K562 (cell line): ENCODE measurements around the gene NME7. TPM values are rescaled to one million over a fixed set of nuclear protein-coding genes. Genes with fewer than 3 reads are reported as not detected.

Experiments
- ATAC-seq: fragments of 200-7000 bp; cut with Tn5 transposase; 3 replicates; pipeline ENCODE4 v1.9.1; 2020; ENCODE audit warnings: moderate library complexity
- BruUV-seq: library from RNA; stranded (reverse); fragments of 400-500 nt; replicated peaks from 2 replicates; lab custom pipeline; 2021; lab: Mats Ljungman, UMichigan
- CTCF ChIA-PET: fragments of 300-600 bp; formaldehyde crosslinking; extraction: SDS; loops from one replicate; lab custom pipeline; 2021; ENCODE audit warnings: low intra/inter-chr PET ratio; lab: Yijun Ruan, JAX
- POLR2A ChIA-PET: fragments of 300-600, 350-650 bp; sonication (Branson Sonifier 250); formaldehyde crosslinking; extraction: SDS; loops from one replicate; lab custom pipeline; 2021; ENCODE audit warnings: antibody characterized with exemption, inconsistent platforms; lab: Yijun Ruan, JAX
- DNase-seq, 4 experiments: peaks; one replicate each; pipeline versions ENCODE4 v3.0.0 to v3.0.0-alpha.2; 2011 to 2018; ENCODE audit warnings: low spot score in 3 of 4, mixed read lengths in 3 of 4; ENCODE audit errors: extremely low read depth in 1 of 4
- FAIRE-seq: peaks from 2 replicates; lab custom pipeline; 2011; peaks lifted over from hg19 to GRCh38; lab: Jason Lieb, UNC
- H2AFZ ChIP-seq: 2 replicates; pipeline ENCODE4 v1.6.0; 2011; ENCODE audit warnings: low read depth, low read length, control low read depth, inconsistent platforms
- H3K27ac ChIP-seq: fragments of 200-600 bp; 3 replicates; pipeline ENCODE4 v1.8.0; 2011; ENCODE audit warnings: low read depth, mild to moderate bottlenecking, control low read depth, inconsistent platforms, low read length, moderate library complexity, mixed read lengths; ENCODE audit errors: extremely low read depth
- H3K27me3 ChIP-seq, 2 experiments: fragments of 300-600 bp in 1 of 2; 2 replicates in 1 of 2; 3 replicates in 1 of 2; pipeline versions ENCODE4 v1.6.0 to v1.8.0; 2011; ENCODE audit warnings: inconsistent platforms in 2 of 2, low read length in 2 of 2, mild to moderate bottlenecking in 1 of 2, mixed read lengths in 1 of 2, moderate library complexity in 1 of 2; ENCODE audit not compliant: control insufficient read depth in 2 of 2, insufficient read depth in 2 of 2
- H3K36me3 ChIP-seq: fragments of 300-600 bp; 3 replicates; pipeline ENCODE4 v1.8.0; 2011; ENCODE audit warnings: mild to moderate bottlenecking, low read length, inconsistent platforms; ENCODE audit not compliant: control insufficient read depth, insufficient read depth
- H3K4me1 ChIP-seq, 2 experiments: fragments of 200-600 bp in 1 of 2; replicated peaks in 1 of 2; 2 replicates in 1 of 2; 3 replicates in 1 of 2; pipeline versions ENCODE4 v1.5.1 to v1.8.0; 2011; ENCODE audit warnings: inconsistent platforms in 2 of 2, low read length in 2 of 2, mild to moderate bottlenecking in 1 of 2, mixed read lengths in 1 of 2, moderate library complexity in 1 of 2; ENCODE audit not compliant: control insufficient read depth in 2 of 2, insufficient read depth in 2 of 2
- H3K4me2 ChIP-seq: 2 replicates; pipeline ENCODE4 v1.6.1; 2011; ENCODE audit warnings: low read length, control low read depth, inconsistent platforms, mixed read lengths; ENCODE audit not compliant: insufficient read depth
- H3K4me3 ChIP-seq: fragments of 200-600 bp; sonication (generic), shearing (Covaris generic); 2 replicates; pipeline ENCODE4 v1.5.1; 2016; ENCODE audit warnings: control low read depth, inconsistent platforms
- H3K79me2 ChIP-seq: fragments of 200-600 bp; 3 replicates; pipeline ENCODE4 v1.8.0; 2011; ENCODE audit warnings: low read length, inconsistent platforms; ENCODE audit not compliant: control insufficient read depth, insufficient read depth
- H3K9ac ChIP-seq, 2 experiments: 2 replicates each; pipeline versions ENCODE4 v1.6.0 to v1.6.1; 2011; ENCODE audit warnings: low read depth in 2 of 2, low read length in 2 of 2, control low read depth in 1 of 2, inconsistent platforms in 1 of 2, mild to moderate bottlenecking in 1 of 2, mixed read lengths in 1 of 2; ENCODE audit not compliant: insufficient read depth in 1 of 2
- H3K9me1 ChIP-seq: one replicate; pipeline ENCODE4 v1.6.0; 2011; ENCODE audit warnings: inconsistent platforms, mild to moderate bottlenecking, low read length, moderate library complexity; ENCODE audit not compliant: control insufficient read depth, insufficient read depth
- H3K9me3 ChIP-seq: replicated peaks from 2 replicates; pipeline ENCODE4 v1.5.1; 2011; ENCODE audit warnings: low read depth, low read length, inconsistent platforms; ENCODE audit not compliant: control insufficient read depth, insufficient read depth
- H4K20me1 ChIP-seq: replicated peaks from 2 replicates; pipeline ENCODE4 v1.6.1; 2011; ENCODE audit warnings: low read length, inconsistent platforms, mixed read lengths; ENCODE audit not compliant: control insufficient read depth, insufficient read depth
- CGGBP1 ChIP-seq: fragments of 250-450 bp; sonication (Bioruptor Pico); IDR thresholded peaks from 2 replicates; pipeline ENCODE4 v1.9.0; 2021; ENCODE audit warnings: mild to moderate bottlenecking
- FOXO4 ChIP-seq: fragments of 450-650 bp; formaldehyde crosslinking; IDR thresholded peaks from 2 replicates; pipeline ENCODE4 v1.4.0; 2020; ENCODE audit warnings: mild to moderate bottlenecking, moderate library complexity
- REST ChIP-seq, 2 experiments: fragments of 450-650 bp; formaldehyde crosslinking in 1 of 2; IDR thresholded peaks; 2 replicates each; pipeline versions ENCODE4 v1.4.0 to v1.6.1; 2014 to 2020; ENCODE audit warnings: mild to moderate bottlenecking in 2 of 2, borderline replicate concordance in 1 of 2, low read depth in 1 of 2
- SMARCC2 ChIP-seq: fragments of 450-650 bp; IDR thresholded peaks from 2 replicates; pipeline ENCODE4 v1.6.1; 2017; ENCODE audit warnings: antibody characterized with exemption, moderate library complexity, mild to moderate bottlenecking, low read depth
- ZNF23 ChIP-seq: fragments of 250-450 bp; sonication (Bioruptor Pico); IDR thresholded peaks from 2 replicates; pipeline ENCODE4 v1.4.0; 2020; ENCODE audit warnings: mild to moderate bottlenecking
- ZNF263 ChIP-seq: sonication (generic); formaldehyde crosslinking; IDR thresholded peaks from 2 replicates; pipeline ENCODE4 v1.8.0; 2022; ENCODE audit warnings: mild to moderate bottlenecking, missing genetic modification reagents, borderline replicate concordance
- ZNF445 ChIP-seq: fragments of 250-450 bp; sonication (Bioruptor Pico); IDR thresholded peaks from 2 replicates; pipeline ENCODE4 v1.4.0; 2020; ENCODE audit warnings: low read depth, mild to moderate bottlenecking, moderate library complexity
- ZNF695 ChIP-seq: fragments of 450-650 bp; formaldehyde crosslinking; IDR thresholded peaks from 2 replicates; pipeline ENCODE4 v1.4.0; 2020; ENCODE audit warnings: mild to moderate bottlenecking, moderate library complexity
- WGBS: fragments of 100-300 bp; shearing (Covaris generic); methylation state at CpG from one replicate; pipeline ENCODE4 v1.1.6; 2016; ENCODE audit warnings: low coverage, mixed read lengths; ENCODE audit not compliant: insufficient coverage; ENCODE audit errors: missing lambda C conversion rate; 5-methylcytosine and 5-hydroxymethylcytosine counted together
- in situ Hi-C: fragments of 300-500 bp; cut with MboI; formaldehyde crosslinking; loops from 4 replicates; pipeline ENCODE4 v1.15.0; 2018; ENCODE audit warnings: inconsistent platforms, mixed read lengths
- intact Hi-C: fragments of 100-400 bp; cut with micrococcal nuclease; formaldehyde crosslinking; loops from 2 replicates; pipeline ENCODE4 v1.14.2; 2022
- polyA plus RNA-seq, 8 experiments: library from polyadenylated mRNA; depleted of rRNA in 4 of 8; stranded (reverse) in 5 of 8; unstranded in 3 of 8; fragments of >200 nt; fragmentation: Nextera tagmentation in 2 of 8; fragmentation: Illumina TruSeq in 1 of 8; extraction: Ambion mirVana in 2 of 8; extraction: Trizol in 1 of 8; gene quantifications; 2 replicates each; pipeline versions ENCODE4 v1.2.1 to v1.2.3, GENCODE V29; 2011 to 2014; ENCODE audit warnings: inconsistent platforms in 1 of 8, missing spikeins in 1 of 8
- total RNA-seq, 7 experiments: library from RNA; depleted of rRNA in 6 of 7; stranded (reverse); fragments of >200 nt in 6 of 7; fragmentation: Illumina TruSeq in 2 of 7; extraction: Trizol in 2 of 7; gene quantifications; 2 replicates each; pipeline versions ENCODE4 v1.2.1 to v1.2.3, GENCODE V29; 2011 to 2021; ENCODE audit warnings: low replicate concordance in 1 of 7
- TF ChIP-seq, protein P1 (sequence below): sonication (generic); formaldehyde crosslinking; IDR thresholded peaks from 2 replicates; pipeline ENCODE4 v1.9.0; 2022; ENCODE audit warnings: mild to moderate bottlenecking, missing genetic modification reagents

The NME7 gene
- total and polyA plus RNA-seq, 9 of the 15 experiments (the other 6 are each of a cell fraction or from before 2014, with no cell fraction given), result 7.9 to 43.2 (median 23.9) TPM

DNA sequence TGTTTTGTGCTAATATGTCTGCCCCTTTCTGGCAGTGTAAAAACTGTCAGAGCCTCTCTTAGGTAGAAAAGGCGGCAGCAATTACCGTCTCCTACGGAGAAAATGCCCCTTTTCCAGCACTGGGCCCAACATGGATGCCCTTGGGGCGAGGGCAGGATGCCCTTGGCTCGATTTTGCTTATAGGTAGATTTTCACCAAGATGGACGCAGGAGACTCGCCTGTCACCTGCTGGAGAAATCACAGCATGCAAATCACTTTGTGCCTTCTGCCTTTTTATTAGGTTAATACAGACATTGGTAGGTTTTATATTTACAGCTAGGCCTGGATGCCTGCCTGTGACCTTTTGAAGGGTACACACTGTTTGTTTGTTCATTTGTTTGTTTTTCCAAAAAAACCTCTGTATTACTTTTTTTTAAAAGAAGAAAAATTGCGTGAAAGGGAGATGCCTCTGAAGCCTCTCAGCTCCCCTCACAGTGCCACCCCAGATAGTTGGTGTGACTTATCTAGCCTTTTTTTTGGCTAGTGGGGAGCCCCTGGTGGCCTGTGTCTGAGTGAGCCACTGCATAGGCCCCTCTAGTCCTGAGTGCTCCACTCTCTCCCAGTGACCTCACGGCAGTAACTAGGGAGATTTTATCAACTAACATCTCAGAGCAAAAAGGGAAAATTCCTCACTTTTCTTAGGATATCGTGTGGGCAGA, 258.6 kb downstream of the NME7 start:
- Histone ChIP-seq H3K4me1 (peaks cover 3 to 18% of the 10 kb centered on the region in 2 experiments; a peak in 4 of 5 replicates), H3K79me2 (no peaks in the 10 kb centered on the region), H3K9ac (no peak overlapping the region), H3K27ac (no peak overlapping the region), H3K9me3 (no peaks in the 10 kb centered on the region), H3K4me2 (no peak overlapping the region), H4K20me1 (no peaks in the 10 kb centered on the region), H2AFZ (no peak overlapping the region), H3K4me3 (no peak overlapping the region), H3K36me3 (no peaks in the 10 kb centered on the region), H3K27me3 (peaks cover 4 to 22% of the 10 kb centered on the region in 2 experiments), H3K9me1 (no peaks in the 10 kb centered on the region)
- DNase-seq (no peak), FAIRE-seq (no peak), ATAC-seq (no peak)
- ChIA-PET POLR2A (interaction anchor here (0.6 to 1.7 kb wide), 4 partner anchors 9 to 259 kb away, joined by 3 to 4 read pairs (median 4); partner anchors contain the start of genes BLZF1 and NME7), CTCF (no interaction called here)
- in situ Hi-C loops (no loop called here), intact Hi-C loops (loop anchor here (5.0 to 10.0 kb wide), 2 partner anchors 436 to 662 kb away; no protein-coding TSS in a partner anchor)
- no TSS peak for BruUV-seq
- 37% methylated on average over 10 of the region's 10 CpGs for WGBS
- TF ChIP-seq REST (IDR thresholded peaks at IDR 0.05; ENCODE audit: borderline replicate concordance) (no peak), REST (CRISPR knock-in tag; IDR thresholded peaks at IDR 0.05; ENCODE audit: low read depth) (no peak), SMARCC2 (no peak), ZNF23 (CRISPR knock-in tag) (no peak), FOXO4 (no peak), ZNF263 (CRISPR knock-in tag) (peak; percentile 80), ZNF695 (CRISPR knock-in tag) (no peak), ZNF445 (CRISPR knock-in tag) (no peak), CGGBP1 (CRISPR knock-in tag) (no peak)
- TF ChIP-seq, protein P1, sequence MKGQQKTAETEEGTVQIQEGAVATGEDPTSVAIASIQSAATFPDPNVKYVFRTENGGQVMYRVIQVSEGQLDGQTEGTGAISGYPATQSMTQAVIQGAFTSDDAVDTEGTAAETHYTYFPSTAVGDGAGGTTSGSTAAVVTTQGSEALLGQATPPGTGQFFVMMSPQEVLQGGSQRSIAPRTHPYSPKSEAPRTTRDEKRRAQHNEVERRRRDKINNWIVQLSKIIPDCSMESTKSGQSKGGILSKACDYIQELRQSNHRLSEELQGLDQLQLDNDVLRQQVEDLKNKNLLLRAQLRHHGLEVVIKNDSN (CRISPR knock-in tag), result no peak
